ENCODE results near the gene SPG7.

GRCh38 chr16:89563639-89564392 lies 55.6 kb downstream of the SPG7 start:
- TF ChIP-seq CTCF (IDR thresholded peaks at IDR 0.05; ENCODE audit: borderline replicate concordance, extremely low read depth, low read length, poor library complexity, severe bottlenecking) (no peak), EZH2 (IDR thresholded peaks at IDR 0.05; ENCODE audit: borderline replicate concordance, low read depth, low read length, severe bottlenecking) (no peak)
